Glutamatergic neuron (in vitro differentiated cells): ENCODE measurements around the gene MIA. TPM values are rescaled to one million over a fixed set of nuclear protein-coding genes. Genes with fewer than 3 reads are reported as not detected.

Source experiments
- DNase-seq: peaks from one replicate; pipeline ENCODE4 v3.0.0; 2022
- H3K27ac Mint-ChIP-seq: one replicate; pipeline ENCODE4 v1.8.0; 2020; ENCODE audit warnings: mild to moderate bottlenecking, mixed read lengths, inconsistent platforms; ENCODE audit not compliant: unreplicated experiment
- H3K27me3 Mint-ChIP-seq: one replicate; pipeline ENCODE4 v1.8.0; 2020; ENCODE audit warnings: mild to moderate bottlenecking, moderate library complexity, mixed read lengths, inconsistent platforms; ENCODE audit not compliant: unreplicated experiment
- H3K36me3 Mint-ChIP-seq: one replicate; pipeline ENCODE4 v1.8.0; 2020; ENCODE audit warnings: mild to moderate bottlenecking, mixed read lengths, inconsistent platforms; ENCODE audit not compliant: unreplicated experiment
- H3K4me1 Mint-ChIP-seq: one replicate; pipeline ENCODE4 v1.8.0; 2020; ENCODE audit warnings: mild to moderate bottlenecking, low read depth, mixed read lengths, inconsistent platforms; ENCODE audit not compliant: unreplicated experiment
- H3K4me3 Mint-ChIP-seq: one replicate; pipeline ENCODE4 v1.8.0; 2020; ENCODE audit warnings: mild to moderate bottlenecking, mixed read lengths, inconsistent platforms; ENCODE audit not compliant: unreplicated experiment
- H3K9me3 Mint-ChIP-seq: one replicate; pipeline ENCODE4 v1.8.0; 2020; ENCODE audit warnings: mild to moderate bottlenecking, moderate library complexity, mixed read lengths, inconsistent platforms; ENCODE audit not compliant: unreplicated experiment
- CTCF ChIP-seq: fragments of 200-600 bp; sonication (generic); IDR thresholded peaks from one replicate; pipeline ENCODE4 v1.5.0; 2021; ENCODE audit not compliant: partially characterized antibody, unreplicated experiment
- total RNA-seq: library from RNA; stranded (reverse); fragmentation: NEBNext Ultra II Directional; extraction: Animal tissue kit (Norgen Biotek cat#: 25700); gene quantifications from one replicate; pipeline ENCODE4 v1.2.1, GENCODE V29; 2021; ENCODE audit not compliant: unreplicated experiment

The MIA gene
- total RNA-seq, 1 donor from 2014 or later, result not detected

DNA sequence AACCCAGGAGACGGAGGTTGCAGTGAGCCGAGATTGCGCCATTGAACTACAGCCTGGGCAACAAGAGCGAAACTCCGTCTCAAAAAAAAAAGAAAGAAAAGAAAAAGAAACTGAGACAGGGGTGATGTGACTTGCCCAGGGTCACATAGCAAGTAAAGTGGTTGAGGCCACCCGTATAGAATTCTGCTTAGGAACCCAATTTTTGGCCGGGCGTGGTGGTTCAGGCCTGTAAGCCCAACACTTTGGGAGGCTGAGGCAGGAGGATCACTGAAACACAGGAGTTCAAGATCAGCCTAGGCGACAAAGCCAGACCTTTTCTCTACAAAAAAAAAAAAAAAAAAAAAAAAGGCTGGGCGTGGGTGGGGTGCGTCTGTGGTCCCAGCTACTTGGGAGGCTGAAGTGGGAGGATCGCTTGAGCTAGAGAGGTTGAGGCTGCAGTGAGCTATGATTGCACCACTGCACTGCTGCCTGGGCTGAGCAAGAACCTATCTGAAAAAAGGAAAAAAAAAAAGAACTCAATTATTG is 23.0 kb upstream of the MIA start:
- H3K27ac Mint-ChIP-seq, result peak overlapping the region; percentile 98
- H3K4me1 Mint-ChIP-seq, result peaks cover 17% of the 10 kb centered on the region
- peak overlapping the region; percentile 100 for H3K4me3 Mint-ChIP-seq
- peaks cover 11% of the 10 kb centered on the region for H3K9me3 Mint-ChIP-seq
- peaks cover 11% of the 10 kb centered on the region for H3K27me3 Mint-ChIP-seq
- no peak for DNase-seq
- TF ChIP-seq CTCF, result no peak
- H3K36me3 Mint-ChIP-seq, result no peaks in the 10 kb centered on the region

GRCh38 chr19:40754611-40755247 is 20.6 kb upstream of the MIA start:
- peaks cover 9% of the 10 kb centered on the region for H3K27me3 Mint-ChIP-seq
- peak overlapping the region; percentile 41 for H3K4me3 Mint-ChIP-seq
- TF ChIP-seq CTCF, result no peak
- peaks cover 12% of the 10 kb centered on the region for H3K9me3 Mint-ChIP-seq
- peaks cover 15% of the 10 kb centered on the region for H3K4me1 Mint-ChIP-seq
- no peak for DNase-seq
- H3K36me3 Mint-ChIP-seq, result peaks cover 3% of the 10 kb centered on the region
- peak overlapping the region; percentile 74 for H3K27ac Mint-ChIP-seq

DNA sequence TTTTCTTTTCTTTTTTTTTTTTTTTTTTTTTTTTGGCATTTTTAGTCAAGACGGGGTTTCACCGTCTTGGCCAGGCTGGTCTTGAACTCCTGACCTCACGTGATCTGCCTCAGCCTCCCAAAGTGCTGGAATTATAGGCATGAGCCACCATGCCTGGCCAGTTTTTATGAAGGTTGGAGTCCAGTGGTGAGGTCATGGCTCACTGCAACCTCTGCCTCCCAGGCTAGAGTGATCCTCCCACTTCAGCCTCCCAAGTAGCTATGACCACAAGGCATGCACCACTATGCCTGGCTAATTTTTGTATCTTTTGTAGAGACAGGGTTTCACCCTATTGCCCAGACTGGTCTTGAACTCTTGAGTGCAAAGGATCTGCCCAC is 20.1 kb upstream of the MIA start:
- peaks cover 7% of the 10 kb centered on the region for H3K27me3 Mint-ChIP-seq
- H3K4me3 Mint-ChIP-seq, result no peak overlapping the region
- peaks cover 12% of the 10 kb centered on the region for H3K9me3 Mint-ChIP-seq
- TF ChIP-seq CTCF, result no peak
- peaks cover 10% of the 10 kb centered on the region for H3K4me1 Mint-ChIP-seq
- peaks cover 4% of the 10 kb centered on the region for H3K36me3 Mint-ChIP-seq
- DNase-seq, result no peak
- H3K27ac Mint-ChIP-seq, result no peak overlapping the region

DNA sequence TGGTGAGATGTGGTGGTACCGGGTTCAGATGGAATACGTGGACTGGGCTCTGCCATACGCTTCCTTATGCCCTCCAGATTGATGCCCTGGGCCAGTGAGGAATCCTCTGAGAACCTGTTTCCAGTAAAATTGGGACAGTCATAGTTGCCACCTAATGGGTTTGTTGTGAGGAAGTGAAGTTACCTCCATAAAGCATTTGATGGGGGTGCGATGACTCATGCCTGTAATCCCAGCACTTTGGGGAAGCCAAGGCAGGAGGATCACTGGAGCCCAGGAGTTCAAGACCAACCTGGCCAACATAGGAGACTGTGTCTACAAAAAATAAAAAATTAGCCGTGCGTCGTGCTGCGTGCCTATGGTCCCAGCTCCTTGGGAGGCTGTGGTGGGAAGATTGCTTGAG is 19.5 kb upstream of the MIA start:
- H3K27me3 Mint-ChIP-seq, result peaks cover 5% of the 10 kb centered on the region
- H3K36me3 Mint-ChIP-seq, result peaks cover 4% of the 10 kb centered on the region
- H3K27ac Mint-ChIP-seq, result no peak overlapping the region
- peaks cover 10% of the 10 kb centered on the region for H3K9me3 Mint-ChIP-seq
- peaks cover 9% of the 10 kb centered on the region for H3K4me1 Mint-ChIP-seq
- DNase-seq, result no peak
- TF ChIP-seq CTCF, result no peak
- no peak overlapping the region for H3K4me3 Mint-ChIP-seq

- Mint-ChIP-seq H3K36me3 (peaks cover 4% of the 10 kb centered on the region), H3K27ac (no peak overlapping the region), H3K9me3 (peaks cover 8% of the 10 kb centered on the region), H3K4me3 (no peak overlapping the region), H3K4me1 (peaks cover 9% of the 10 kb centered on the region), H3K27me3 (peaks cover 2% of the 10 kb centered on the region)
- TF ChIP-seq CTCF, result no peak
- DNase-seq, result no peak
Measured at GRCh38 chr19:40756502-40757110, 18.7 kb upstream of the MIA start.
